GM20000 (cell line): Measurements from ENCODE around the gene C4orf51.

Source experiments
- DNase-seq: peaks from one replicate; pipeline ENCODE4 v3.0.0; 2012; ENCODE audit warnings: low spot score
- CTCF ChIP-seq: IDR thresholded peaks from 2 replicates; pipeline ENCODE4 v1.5.1; 2012; ENCODE audit warnings: mild to moderate bottlenecking, control low read depth; ENCODE audit errors: extremely low read depth, missing control alignments

The C4orf51 gene

DNA sequence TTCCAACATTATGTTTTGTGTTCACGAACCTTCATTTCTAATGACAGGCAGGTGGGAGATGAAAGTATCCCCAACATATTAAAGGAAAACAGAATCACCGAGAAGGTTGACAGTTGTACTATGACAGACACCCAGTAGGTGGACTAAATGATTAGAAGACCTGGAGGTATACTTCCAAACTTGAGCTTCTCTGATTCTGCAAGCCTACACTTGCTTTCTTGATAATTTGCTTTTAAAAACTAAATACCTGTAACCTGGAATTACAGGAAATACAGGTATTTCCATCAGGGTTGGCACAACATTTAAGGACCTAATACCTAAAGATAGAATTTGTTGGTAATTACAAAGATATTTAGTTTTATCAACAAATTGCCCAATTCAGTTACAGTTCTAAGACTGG, 43.4 kb downstream of the C4orf51 start:
- no peak for TF ChIP-seq CTCF
- DNase-seq = no peak

DNA sequence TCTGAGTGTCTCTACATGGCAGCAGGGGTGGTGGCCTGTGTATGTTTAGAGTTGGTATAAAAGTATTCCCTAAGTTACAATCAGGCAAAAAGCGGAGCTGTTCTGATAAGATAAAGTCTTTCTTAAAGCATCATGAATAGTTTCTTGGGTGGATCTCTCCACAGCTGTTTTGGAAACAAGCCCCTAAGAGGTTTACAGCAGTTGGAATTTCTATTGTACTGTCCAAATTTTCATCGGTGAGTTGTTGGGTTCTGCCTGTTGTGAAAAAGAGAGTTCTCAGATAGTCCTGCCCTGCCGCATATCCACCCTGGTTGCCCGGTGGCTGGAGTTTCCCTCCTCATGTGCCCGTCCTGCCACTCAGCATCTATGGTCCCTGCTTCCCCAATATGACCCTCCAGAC, 50.1 kb downstream of the C4orf51 start:
- no peak for TF ChIP-seq CTCF
- DNase-seq = no peak

- no peak for DNase-seq
- no peak for TF ChIP-seq CTCF
These were observed 51.1 kb downstream of the C4orf51 start for GRCh38 chr4:145731028-145731427.

GRCh38 chr4:145732001-145732815, 52.3 kb downstream of the C4orf51 start:
- DNase-seq = no peak
- no peak for TF ChIP-seq CTCF

GRCh38 chr4:145732895-145733880, 53.2 kb downstream of the C4orf51 start:
- TF ChIP-seq CTCF = no peak
- DNase-seq = peak; percentile 96

DNA sequence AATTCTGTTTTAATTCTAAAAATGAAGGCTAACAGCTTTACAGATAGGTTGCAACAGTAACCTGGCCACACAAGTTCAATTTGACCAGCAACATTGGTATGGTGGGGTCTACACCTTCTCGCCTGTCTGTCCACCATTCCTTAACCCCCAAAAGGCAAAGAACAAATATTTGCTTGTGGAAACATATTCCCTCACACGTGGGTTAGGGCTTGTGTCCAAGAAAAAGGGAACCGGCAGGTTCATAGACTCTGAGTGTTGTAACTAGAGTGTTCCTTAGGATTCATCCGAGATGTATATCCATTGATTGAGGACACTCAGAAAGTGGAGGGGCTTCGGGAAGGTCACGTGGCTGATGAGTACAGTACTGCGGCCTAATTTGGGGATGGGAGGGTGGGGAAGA, 54.1 kb downstream of the C4orf51 start:
- no peak for TF ChIP-seq CTCF
- no peak for DNase-seq

GRCh38 chr4:145734576-145735346, 54.8 kb downstream of the C4orf51 start:
- no peak for TF ChIP-seq CTCF
- peak; percentile 49 for DNase-seq
